Osteocyte (in vitro differentiated cells): ENCODE data around the gene ZDHHC11B. TPM values are rescaled to one million over a fixed set of nuclear protein-coding genes. Genes with fewer than 3 reads are reported as not detected.

Experiments used
- DNase-seq: peaks from one replicate; pipeline ENCODE4 v3.0.0; 2021; ENCODE audit warnings: mixed read lengths; ENCODE audit not compliant: unreplicated experiment; ENCODE audit errors: extremely low spot score
- H3K27ac Mint-ChIP-seq: one replicate; pipeline ENCODE4 v1.8.0; 2021; ENCODE audit warnings: mild to moderate bottlenecking, mixed read lengths; ENCODE audit not compliant: unreplicated experiment
- H3K27me3 Mint-ChIP-seq: one replicate; pipeline ENCODE4 v1.8.0; 2021; ENCODE audit warnings: mixed read lengths; ENCODE audit not compliant: unreplicated experiment
- H3K36me3 Mint-ChIP-seq: one replicate; pipeline ENCODE4 v1.8.0; 2021; ENCODE audit warnings: mixed read lengths; ENCODE audit not compliant: unreplicated experiment
- H3K4me1 Mint-ChIP-seq: one replicate; pipeline ENCODE4 v1.8.0; 2021; ENCODE audit warnings: mixed read lengths; ENCODE audit not compliant: unreplicated experiment
- H3K4me3 Mint-ChIP-seq: one replicate; pipeline ENCODE4 v1.8.0; 2021; ENCODE audit warnings: mild to moderate bottlenecking, moderate library complexity, mixed read lengths; ENCODE audit not compliant: unreplicated experiment
- H3K9me3 Mint-ChIP-seq: one replicate; pipeline ENCODE4 v1.8.0; 2021; ENCODE audit warnings: mixed read lengths; ENCODE audit not compliant: unreplicated experiment
- total RNA-seq: library from RNA; stranded (reverse); gene quantifications from 2 replicates; pipeline ENCODE4 v1.2.1, GENCODE V29; 2021
- TF ChIP-seq, protein P1 (sequence below): fragments of 200-600 bp; sonication (generic); IDR thresholded peaks from 2 replicates; pipeline ENCODE4 v1.5.0; 2021; ENCODE audit warnings: antibody characterized with exemption, mild to moderate bottlenecking, moderate library complexity

Gene ZDHHC11B
- total RNA-seq, 1 donor from 2014 or later: not detected

- Mint-ChIP-seq H3K4me3 (no peak overlapping the region), H3K27ac (no peak overlapping the region), H3K4me1 (peaks cover 7% of the 10 kb centered on the region), H3K27me3 (no peaks in the 10 kb centered on the region), H3K36me3 (no peaks in the 10 kb centered on the region), H3K9me3 (no peaks in the 10 kb centered on the region)
- TF ChIP-seq, protein P1, sequence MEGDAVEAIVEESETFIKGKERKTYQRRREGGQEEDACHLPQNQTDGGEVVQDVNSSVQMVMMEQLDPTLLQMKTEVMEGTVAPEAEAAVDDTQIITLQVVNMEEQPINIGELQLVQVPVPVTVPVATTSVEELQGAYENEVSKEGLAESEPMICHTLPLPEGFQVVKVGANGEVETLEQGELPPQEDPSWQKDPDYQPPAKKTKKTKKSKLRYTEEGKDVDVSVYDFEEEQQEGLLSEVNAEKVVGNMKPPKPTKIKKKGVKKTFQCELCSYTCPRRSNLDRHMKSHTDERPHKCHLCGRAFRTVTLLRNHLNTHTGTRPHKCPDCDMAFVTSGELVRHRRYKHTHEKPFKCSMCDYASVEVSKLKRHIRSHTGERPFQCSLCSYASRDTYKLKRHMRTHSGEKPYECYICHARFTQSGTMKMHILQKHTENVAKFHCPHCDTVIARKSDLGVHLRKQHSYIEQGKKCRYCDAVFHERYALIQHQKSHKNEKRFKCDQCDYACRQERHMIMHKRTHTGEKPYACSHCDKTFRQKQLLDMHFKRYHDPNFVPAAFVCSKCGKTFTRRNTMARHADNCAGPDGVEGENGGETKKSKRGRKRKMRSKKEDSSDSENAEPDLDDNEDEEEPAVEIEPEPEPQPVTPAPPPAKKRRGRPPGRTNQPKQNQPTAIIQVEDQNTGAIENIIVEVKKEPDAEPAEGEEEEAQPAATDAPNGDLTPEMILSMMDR: no peak
- peak; percentile 83 for DNase-seq
These were observed 107.1 kb downstream of the ZDHHC11B start for GRCh38 chr5:677131-678101.

- DNase-seq: no peak
- H3K9me3 Mint-ChIP-seq: no peaks in the 10 kb centered on the region
- H3K4me1 Mint-ChIP-seq: peaks cover 7% of the 10 kb centered on the region
- TF ChIP-seq, protein P1: no peak
- no peaks in the 10 kb centered on the region for H3K27me3 Mint-ChIP-seq
- no peak overlapping the region for H3K4me3 Mint-ChIP-seq
- no peaks in the 10 kb centered on the region for H3K36me3 Mint-ChIP-seq
- H3K27ac Mint-ChIP-seq: no peak overlapping the region
These were observed 107.8 kb downstream of the ZDHHC11B start for GRCh38 chr5:676699-677076.

- no peak overlapping the region for H3K4me3 Mint-ChIP-seq
- H3K27me3 Mint-ChIP-seq: no peaks in the 10 kb centered on the region
- peaks cover 7% of the 10 kb centered on the region for H3K4me1 Mint-ChIP-seq
- TF ChIP-seq, protein P1: no peak
- H3K9me3 Mint-ChIP-seq: no peaks in the 10 kb centered on the region
- H3K27ac Mint-ChIP-seq: no peak overlapping the region
- H3K36me3 Mint-ChIP-seq: no peaks in the 10 kb centered on the region
- DNase-seq: peak; percentile 81
These were observed 108.4 kb downstream of the ZDHHC11B start for GRCh38 chr5:675871-676698.

GRCh38 chr5:675111-675870 lies 109.2 kb downstream of the ZDHHC11B start:
- H3K4me1 Mint-ChIP-seq: peaks cover 7% of the 10 kb centered on the region
- TF ChIP-seq, protein P1: no peak
- no peaks in the 10 kb centered on the region for H3K36me3 Mint-ChIP-seq
- no peak overlapping the region for H3K4me3 Mint-ChIP-seq
- H3K9me3 Mint-ChIP-seq: no peaks in the 10 kb centered on the region
- no peak overlapping the region for H3K27ac Mint-ChIP-seq
- H3K27me3 Mint-ChIP-seq: no peaks in the 10 kb centered on the region
- DNase-seq: peak; percentile 76
